ENCODE data around the gene MAP7D3. TPM values are rescaled to one million over a fixed set of nuclear protein-coding genes. Genes with fewer than 3 reads are reported as not detected.

Gene MAP7D3
- total and polyA plus RNA-seq, 9 of the 15 experiments (the other 6 are each of a cell fraction or from before 2014, with no cell fraction given) = 9.4 to 27.7 (median 14.0) TPM

GRCh38 chrX:136251041-136251991, at the start of gene MAP7D3 (continued):
- peak; percentile 71 for TF ChIP-seq CEBPG (CRISPR knock-in tag; IDR thresholded peaks at IDR 0.05)
- TF ChIP-seq CEBPG (tag; conservative IDR thresholded peaks at IDR 0.05 in 1 of 2, IDR thresholded peaks at IDR 0.05 in 1 of 2) = peak; percentile 67 to 84
- TF ChIP-seq TAF7 (tag; IDR thresholded peaks at IDR 0.05) = no peak
- TF ChIP-seq ZFP1 (CRISPR knock-in tag; IDR thresholded peaks at IDR 0.05) = no peak
- TF ChIP-seq NFE2L1 (tag; IDR thresholded peaks at IDR 0.05; ENCODE audit: borderline replicate concordance, low read depth) = no peak
- peak; percentile 96 for TF ChIP-seq ZNF24 (IDR thresholded peaks at IDR 0.05)
- peak in 1 of 2 experiments; percentile 39; a peak in 1 of 4 replicates for TF ChIP-seq MAZ (CRISPR knock-in tag; conservative IDR thresholded peaks at IDR 0.05 in 1 of 2, IDR thresholded peaks at IDR 0.05 in 1 of 2)
- TF ChIP-seq MED1 (CRISPR knock-in tag; IDR thresholded peaks at IDR 0.05; ENCODE audit: borderline replicate concordance) = no peak
- TF ChIP-seq CREB3L1 (IDR thresholded peaks at IDR 0.05; ENCODE audit: borderline replicate concordance, low read depth) = no peak
- TF ChIP-seq NCOA6 (IDR thresholded peaks at IDR 0.05) = peak; percentile 82
- TF ChIP-seq, protein P1, sequence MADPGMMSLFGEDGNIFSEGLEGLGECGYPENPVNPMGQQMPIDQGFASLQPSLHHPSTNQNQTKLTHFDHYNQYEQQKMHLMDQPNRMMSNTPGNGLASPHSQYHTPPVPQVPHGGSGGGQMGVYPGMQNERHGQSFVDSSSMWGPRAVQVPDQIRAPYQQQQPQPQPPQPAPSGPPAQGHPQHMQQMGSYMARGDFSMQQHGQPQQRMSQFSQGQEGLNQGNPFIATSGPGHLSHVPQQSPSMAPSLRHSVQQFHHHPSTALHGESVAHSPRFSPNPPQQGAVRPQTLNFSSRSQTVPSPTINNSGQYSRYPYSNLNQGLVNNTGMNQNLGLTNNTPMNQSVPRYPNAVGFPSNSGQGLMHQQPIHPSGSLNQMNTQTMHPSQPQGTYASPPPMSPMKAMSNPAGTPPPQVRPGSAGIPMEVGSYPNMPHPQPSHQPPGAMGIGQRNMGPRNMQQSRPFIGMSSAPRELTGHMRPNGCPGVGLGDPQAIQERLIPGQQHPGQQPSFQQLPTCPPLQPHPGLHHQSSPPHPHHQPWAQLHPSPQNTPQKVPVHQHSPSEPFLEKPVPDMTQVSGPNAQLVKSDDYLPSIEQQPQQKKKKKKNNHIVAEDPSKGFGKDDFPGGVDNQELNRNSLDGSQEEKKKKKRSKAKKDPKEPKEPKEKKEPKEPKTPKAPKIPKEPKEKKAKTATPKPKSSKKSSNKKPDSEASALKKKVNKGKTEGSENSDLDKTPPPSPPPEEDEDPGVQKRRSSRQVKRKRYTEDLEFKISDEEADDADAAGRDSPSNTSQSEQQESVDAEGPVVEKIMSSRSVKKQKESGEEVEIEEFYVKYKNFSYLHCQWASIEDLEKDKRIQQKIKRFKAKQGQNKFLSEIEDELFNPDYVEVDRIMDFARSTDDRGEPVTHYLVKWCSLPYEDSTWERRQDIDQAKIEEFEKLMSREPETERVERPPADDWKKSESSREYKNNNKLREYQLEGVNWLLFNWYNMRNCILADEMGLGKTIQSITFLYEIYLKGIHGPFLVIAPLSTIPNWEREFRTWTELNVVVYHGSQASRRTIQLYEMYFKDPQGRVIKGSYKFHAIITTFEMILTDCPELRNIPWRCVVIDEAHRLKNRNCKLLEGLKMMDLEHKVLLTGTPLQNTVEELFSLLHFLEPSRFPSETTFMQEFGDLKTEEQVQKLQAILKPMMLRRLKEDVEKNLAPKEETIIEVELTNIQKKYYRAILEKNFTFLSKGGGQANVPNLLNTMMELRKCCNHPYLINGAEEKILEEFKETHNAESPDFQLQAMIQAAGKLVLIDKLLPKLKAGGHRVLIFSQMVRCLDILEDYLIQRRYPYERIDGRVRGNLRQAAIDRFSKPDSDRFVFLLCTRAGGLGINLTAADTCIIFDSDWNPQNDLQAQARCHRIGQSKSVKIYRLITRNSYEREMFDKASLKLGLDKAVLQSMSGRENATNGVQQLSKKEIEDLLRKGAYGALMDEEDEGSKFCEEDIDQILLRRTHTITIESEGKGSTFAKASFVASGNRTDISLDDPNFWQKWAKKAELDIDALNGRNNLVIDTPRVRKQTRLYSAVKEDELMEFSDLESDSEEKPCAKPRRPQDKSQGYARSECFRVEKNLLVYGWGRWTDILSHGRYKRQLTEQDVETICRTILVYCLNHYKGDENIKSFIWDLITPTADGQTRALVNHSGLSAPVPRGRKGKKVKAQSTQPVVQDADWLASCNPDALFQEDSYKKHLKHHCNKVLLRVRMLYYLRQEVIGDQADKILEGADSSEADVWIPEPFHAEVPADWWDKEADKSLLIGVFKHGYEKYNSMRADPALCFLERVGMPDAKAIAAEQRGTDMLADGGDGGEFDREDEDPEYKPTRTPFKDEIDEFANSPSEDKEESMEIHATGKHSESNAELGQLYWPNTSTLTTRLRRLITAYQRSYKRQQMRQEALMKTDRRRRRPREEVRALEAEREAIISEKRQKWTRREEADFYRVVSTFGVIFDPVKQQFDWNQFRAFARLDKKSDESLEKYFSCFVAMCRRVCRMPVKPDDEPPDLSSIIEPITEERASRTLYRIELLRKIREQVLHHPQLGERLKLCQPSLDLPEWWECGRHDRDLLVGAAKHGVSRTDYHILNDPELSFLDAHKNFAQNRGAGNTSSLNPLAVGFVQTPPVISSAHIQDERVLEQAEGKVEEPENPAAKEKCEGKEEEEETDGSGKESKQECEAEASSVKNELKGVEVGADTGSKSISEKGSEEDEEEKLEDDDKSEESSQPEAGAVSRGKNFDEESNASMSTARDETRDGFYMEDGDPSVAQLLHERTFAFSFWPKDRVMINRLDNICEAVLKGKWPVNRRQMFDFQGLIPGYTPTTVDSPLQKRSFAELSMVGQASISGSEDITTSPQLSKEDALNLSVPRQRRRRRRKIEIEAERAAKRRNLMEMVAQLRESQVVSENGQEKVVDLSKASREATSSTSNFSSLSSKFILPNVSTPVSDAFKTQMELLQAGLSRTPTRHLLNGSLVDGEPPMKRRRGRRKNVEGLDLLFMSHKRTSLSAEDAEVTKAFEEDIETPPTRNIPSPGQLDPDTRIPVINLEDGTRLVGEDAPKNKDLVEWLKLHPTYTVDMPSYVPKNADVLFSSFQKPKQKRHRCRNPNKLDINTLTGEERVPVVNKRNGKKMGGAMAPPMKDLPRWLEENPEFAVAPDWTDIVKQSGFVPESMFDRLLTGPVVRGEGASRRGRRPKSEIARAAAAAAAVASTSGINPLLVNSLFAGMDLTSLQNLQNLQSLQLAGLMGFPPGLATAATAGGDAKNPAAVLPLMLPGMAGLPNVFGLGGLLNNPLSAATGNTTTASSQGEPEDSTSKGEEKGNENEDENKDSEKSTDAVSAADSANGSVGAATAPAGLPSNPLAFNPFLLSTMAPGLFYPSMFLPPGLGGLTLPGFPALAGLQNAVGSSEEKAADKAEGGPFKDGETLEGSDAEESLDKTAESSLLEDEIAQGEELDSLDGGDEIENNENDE (IDR thresholded peaks at IDR 0.05; ENCODE audit: low read depth, low read length) = no peak
- TF ChIP-seq POLR2G (IDR thresholded peaks at IDR 0.05; ENCODE audit: low read depth, low read length) = peak; percentile 85
